GM08714 (cell line): ENCODE results near the gene KCTD17.
"Not testable (repeated sequence)": the region's sequence is repeated elsewhere in the genome, so short reads cannot be mapped to it uniquely, and the experiment has no call there.

ENCODE experiments used
- H3K4me3 ChIP-seq: fragments of 200-500 bp; sonication (Bioruptor generic); 2 replicates; pipeline ENCODE4 v1.5.1; 2014; ENCODE audit warnings: mild to moderate bottlenecking, low read length, inconsistent platforms
- ZNF274 ChIP-seq: IDR thresholded peaks from 2 replicates; pipeline ENCODE4 v1.6.1; 2012; ENCODE audit warnings: mild to moderate bottlenecking, low read depth, low read length

Gene KCTD17

DNA sequence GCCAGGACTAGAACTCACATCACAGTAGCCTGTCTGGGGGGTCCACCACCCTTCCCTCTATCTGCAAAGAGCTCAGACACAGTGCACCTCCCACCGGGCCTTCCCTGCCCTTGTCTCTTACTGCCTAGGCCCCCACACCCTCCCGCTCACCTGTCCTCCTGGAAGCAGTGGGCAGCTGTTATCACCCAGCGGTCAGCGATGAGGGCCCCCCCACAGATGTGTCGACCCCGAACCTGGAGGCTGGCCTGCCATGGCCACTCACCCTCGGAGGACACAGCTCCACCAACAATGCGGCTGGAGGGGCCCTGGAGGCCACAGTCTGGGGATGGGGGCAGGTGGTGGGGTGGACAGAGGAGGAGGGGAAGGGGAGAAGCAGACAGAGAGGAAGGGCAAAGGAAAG, 18.8 kb downstream of the KCTD17 start:
- no peak for TF ChIP-seq ZNF274
- no peak overlapping the region for H3K4me3 ChIP-seq

GRCh38 chr22:37070744-37071143, 19.2 kb downstream of the KCTD17 start:
- no peak overlapping the region for H3K4me3 ChIP-seq
- no peak for TF ChIP-seq ZNF274

GRCh38 chr22:37071850-37072592, 20.5 kb downstream of the KCTD17 start:
- not testable (repeated sequence) for H3K4me3 ChIP-seq

- no peak for TF ChIP-seq ZNF274
- H3K4me3 ChIP-seq: no peak overlapping the region
These were observed 21.1 kb downstream of the KCTD17 start for GRCh38 chr22:37072673-37073072.

- no peak overlapping the region for H3K4me3 ChIP-seq
- no peak for TF ChIP-seq ZNF274
These were observed 23.0 kb downstream of the KCTD17 start for GRCh38 chr22:37074537-37074936.

DNA sequence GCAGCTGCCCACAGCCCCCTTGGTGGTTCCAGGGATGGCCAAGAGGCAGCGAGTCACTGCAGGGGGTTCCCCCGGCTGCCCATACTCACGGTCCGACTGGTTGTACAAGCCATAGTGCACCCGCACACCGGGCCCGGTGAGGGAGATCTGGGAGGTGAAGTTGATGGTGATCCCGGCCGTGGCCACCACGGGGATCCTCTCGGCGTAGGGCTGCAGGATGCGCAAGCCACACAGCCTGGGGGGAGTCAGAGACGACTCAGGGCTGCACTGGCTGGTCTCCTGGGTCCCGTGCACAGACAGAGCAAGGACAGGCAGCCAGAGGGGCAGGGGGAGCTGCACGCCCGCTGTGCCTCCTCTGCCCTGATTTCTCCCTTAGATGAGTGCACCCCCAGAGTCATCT, 23.5 kb downstream of the KCTD17 start:
- no peak for TF ChIP-seq ZNF274
- no peak overlapping the region for H3K4me3 ChIP-seq

- TF ChIP-seq ZNF274: no peak
- H3K4me3 ChIP-seq: no peak overlapping the region
These were observed 24.4 kb downstream of the KCTD17 start for GRCh38 chr22:37075822-37076433.

DNA sequence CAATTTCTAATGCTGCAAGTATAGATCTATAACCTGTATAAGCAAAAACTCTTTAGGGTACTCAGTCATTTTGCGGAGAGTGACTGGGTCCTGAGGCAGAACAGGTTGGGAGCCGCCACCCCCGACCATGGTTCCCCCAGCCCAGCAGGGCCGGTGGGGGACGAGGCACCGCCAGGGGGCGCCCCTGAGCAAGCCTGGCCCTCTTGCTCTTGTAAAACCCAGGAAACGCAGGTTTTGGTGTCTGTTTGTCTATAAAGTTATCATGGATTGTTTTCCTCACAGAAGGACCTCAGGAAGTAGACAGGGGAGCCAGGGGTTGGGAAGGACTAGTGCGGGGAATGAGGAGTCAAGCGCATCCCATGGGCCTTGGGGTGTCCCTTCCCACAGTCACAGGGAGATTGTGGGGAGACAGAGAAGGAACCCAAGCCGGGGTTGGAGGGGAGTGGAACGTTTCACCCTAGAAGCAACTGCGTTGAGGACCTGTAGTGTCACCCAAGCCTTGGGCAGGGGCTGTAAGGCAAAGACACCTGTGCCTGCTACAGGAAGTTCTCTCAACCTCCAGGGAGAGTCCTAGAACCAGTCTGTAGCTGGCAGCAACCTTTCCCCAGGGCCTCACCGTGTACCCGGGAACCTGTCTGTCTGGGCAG, 26.4 kb downstream of the KCTD17 start:
- TF ChIP-seq ZNF274: no peak
- no peak overlapping the region for H3K4me3 ChIP-seq

DNA sequence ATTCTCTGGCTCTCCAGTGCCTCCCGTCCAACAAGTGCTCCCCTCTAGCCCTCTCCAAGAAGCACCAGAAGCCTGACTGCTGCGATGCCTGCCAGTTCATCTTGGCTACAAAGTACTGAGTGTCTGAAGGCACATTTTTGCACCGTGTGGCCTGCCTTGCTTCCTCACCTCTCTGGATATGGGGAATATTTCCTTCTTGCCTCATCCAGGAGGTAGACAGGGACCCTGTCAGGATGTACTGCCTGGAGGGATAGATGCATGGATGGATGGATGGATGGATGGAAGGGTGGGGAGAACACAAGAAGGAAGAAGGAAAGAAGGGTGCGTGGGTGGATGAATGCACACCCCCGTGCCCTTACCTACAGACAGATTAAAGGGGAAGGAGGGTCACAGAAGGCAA, 27.6 kb downstream of the KCTD17 start:
- no peak overlapping the region for H3K4me3 ChIP-seq
- TF ChIP-seq ZNF274: no peak

- no peak for TF ChIP-seq ZNF274
- H3K4me3 ChIP-seq: no peak overlapping the region
These were observed 28.2 kb downstream of the KCTD17 start for GRCh38 chr22:37079668-37080171.

GRCh38 chr22:37080438-37080837, 28.9 kb downstream of the KCTD17 start:
- H3K4me3 ChIP-seq: no peak overlapping the region
- no peak for TF ChIP-seq ZNF274

GRCh38 chr22:37080838-37081237, 29.3 kb downstream of the KCTD17 start:
- no peak overlapping the region for H3K4me3 ChIP-seq
- no peak for TF ChIP-seq ZNF274

GRCh38 chr22:37082251-37082873, 30.8 kb downstream of the KCTD17 start:
- no peak overlapping the region for H3K4me3 ChIP-seq
- TF ChIP-seq ZNF274: no peak

- no peak for TF ChIP-seq ZNF274
- H3K4me3 ChIP-seq: no peak overlapping the region
These were observed 32.4 kb downstream of the KCTD17 start for GRCh38 chr22:37083914-37084313.

DNA sequence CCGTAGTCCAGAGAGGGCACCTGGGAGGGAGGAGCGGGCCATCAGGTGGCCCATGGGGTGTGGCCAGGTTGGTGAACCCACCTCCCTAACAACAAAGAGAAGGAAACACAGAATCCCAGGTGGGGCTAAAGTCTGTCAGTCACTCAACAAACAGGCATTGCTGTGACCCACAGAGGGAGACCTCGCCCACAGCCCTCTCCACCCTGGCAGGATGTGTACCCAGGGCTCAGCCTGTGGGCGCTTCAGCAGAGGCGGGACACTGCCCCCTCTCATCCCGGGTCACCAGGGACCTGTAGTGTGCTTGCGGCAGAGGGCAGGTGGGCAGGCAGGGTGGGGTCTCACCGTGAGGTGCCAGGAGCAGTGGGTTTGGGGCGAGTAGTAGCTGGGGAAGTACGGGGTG, 32.8 kb downstream of the KCTD17 start:
- H3K4me3 ChIP-seq: no peak overlapping the region
- no peak for TF ChIP-seq ZNF274
